IMR-90 (cell line): ENCODE data around the gene EFHC2. TPM values are rescaled to one million over a fixed set of nuclear protein-coding genes. Genes with fewer than 3 reads are reported as not detected.

ENCODE experiments used
- ATAC-seq: fragments of 200-7000 bp; cut with Tn5 transposase; 2 replicates; pipeline ENCODE4 v1.9.1; 2020; ENCODE audit warnings: low read depth, mild to moderate bottlenecking, moderate library complexity
- BruUV-seq: library from RNA; stranded (reverse); fragments of 400-500 nt; replicated peaks from 2 replicates; lab custom pipeline; 2021; lab: Mats Ljungman, UMichigan
- CTCF ChIA-PET: fragments of 300-600 bp; formaldehyde crosslinking; extraction: SDS; loops from one replicate; lab custom pipeline; 2021; ENCODE audit warnings: antibody characterized with exemption; lab: Yijun Ruan, JAX
- POLR2A ChIA-PET: fragments of 300-600 bp; sonication (Branson Sonifier 250); formaldehyde crosslinking; loops from one replicate; lab custom pipeline; 2022; ENCODE audit warnings: antibody characterized with exemption; ENCODE audit not compliant: unreplicated experiment; lab: Charles Lee
- DNase-seq: peaks from one replicate; pipeline ENCODE4 v3.0.0; 2013
- H2AFZ ChIP-seq: replicated peaks from 2 replicates; pipeline ENCODE3; 2013; ENCODE audit warnings: low read length, mild to moderate bottlenecking; ENCODE audit not compliant: poor library complexity
- H2AK5ac ChIP-seq: 2 replicates; pipeline ENCODE4 v1.6.1; 2013; ENCODE audit warnings: low read depth, low read length, inconsistent platforms
- H2AK9ac ChIP-seq: replicated peaks from 2 replicates; pipeline ENCODE3; 2013; ENCODE audit warnings: mild to moderate bottlenecking, low read depth, low read length, moderate library complexity; ENCODE audit not compliant: poor library complexity
- H2BK120ac ChIP-seq: 2 replicates; pipeline ENCODE4 v1.6.1; 2013; ENCODE audit warnings: low read depth, low read length, inconsistent platforms
- H2BK15ac ChIP-seq: 3 replicates; pipeline ENCODE4 v1.6.1; 2013; ENCODE audit warnings: low read depth, low read length, inconsistent platforms
- H2BK20ac ChIP-seq: 2 replicates; pipeline ENCODE4 v1.6.1; 2013; ENCODE audit warnings: low read depth, mild to moderate bottlenecking, inconsistent platforms, low read length, moderate library complexity
- H2BK5ac ChIP-seq: 2 replicates; pipeline ENCODE4 v1.6.1; 2013; ENCODE audit warnings: mild to moderate bottlenecking, low read depth, low read length, inconsistent platforms; ENCODE audit not compliant: poor library complexity, severe bottlenecking
- H3K14ac ChIP-seq: replicated peaks from 2 replicates; pipeline ENCODE4 v1.6.1; 2013; ENCODE audit warnings: low read depth, low read length, inconsistent platforms
- H3K18ac ChIP-seq: 2 replicates; pipeline ENCODE4 v1.6.1; 2013; ENCODE audit warnings: low read depth, low read length, control low read depth
- H3K23ac ChIP-seq: 2 replicates; pipeline ENCODE4 v1.6.1; 2013; ENCODE audit warnings: low read depth, low read length, inconsistent platforms
- H3K27ac ChIP-seq: 2 replicates; pipeline ENCODE4 v1.5.1; 2013; ENCODE audit warnings: mild to moderate bottlenecking, control low read depth, low read length; ENCODE audit not compliant: insufficient read depth
- H3K27me3 ChIP-seq: 2 replicates; pipeline ENCODE4 v1.6.1; 2013; ENCODE audit warnings: low read length; ENCODE audit not compliant: control insufficient read depth, insufficient read depth
- H3K36me3 ChIP-seq: 2 replicates; pipeline ENCODE4 v1.6.1; 2013; ENCODE audit warnings: low read length, mixed read lengths; ENCODE audit not compliant: control insufficient read depth, insufficient read depth
- H3K4ac ChIP-seq: 2 replicates; pipeline ENCODE4 v1.6.1; 2013; ENCODE audit warnings: low read depth, low read length, inconsistent platforms
- H3K4me1 ChIP-seq: 2 replicates; pipeline ENCODE4 v1.6.1; 2013; ENCODE audit warnings: low read length, mixed read lengths; ENCODE audit not compliant: control insufficient read depth, insufficient read depth
- H3K4me2 ChIP-seq: 2 replicates; pipeline ENCODE4 v1.6.1; 2013; ENCODE audit warnings: low read depth, mild to moderate bottlenecking, control low read depth, low read length, moderate library complexity
- H3K4me3 ChIP-seq: 2 replicates; pipeline ENCODE4 v1.5.1; 2013; ENCODE audit warnings: low read depth, mild to moderate bottlenecking, control low read depth, low read length, moderate library complexity; ENCODE audit not compliant: insufficient read depth
- H3K56ac ChIP-seq: 2 replicates; pipeline ENCODE4 v1.6.1; 2013; ENCODE audit warnings: low read length, inconsistent platforms; ENCODE audit not compliant: insufficient read depth; ENCODE audit errors: extremely low read depth
- H3K79me1 ChIP-seq, 2 experiments: 2 replicates each; pipeline ENCODE4 v1.6.1; 2013; ENCODE audit warnings: low read length in 2 of 2, inconsistent platforms in 1 of 2, low read depth in 1 of 2
- H3K9ac ChIP-seq: 2 replicates; pipeline ENCODE4 v1.6.1; 2013; ENCODE audit warnings: low read depth, low read length, control low read depth
- H3K9me1 ChIP-seq: 2 replicates; pipeline ENCODE4 v1.6.1; 2013; ENCODE audit warnings: low read length, inconsistent platforms; ENCODE audit not compliant: insufficient read depth
- H3K9me3 ChIP-seq: 2 replicates; pipeline ENCODE4 v1.6.1; 2013; ENCODE audit warnings: low read length; ENCODE audit not compliant: control insufficient read depth, insufficient read depth
- H4K20me1 ChIP-seq: 2 replicates; pipeline ENCODE4 v1.6.1; 2013; ENCODE audit warnings: low read length, inconsistent platforms; ENCODE audit not compliant: insufficient read depth
- H4K5ac ChIP-seq: 2 replicates; pipeline ENCODE4 v1.6.1; 2013; ENCODE audit warnings: mild to moderate bottlenecking, low read depth, low read length, control low read depth
- H4K8ac ChIP-seq, 2 experiments: 2 replicates each; pipeline ENCODE4 v1.6.1; 2013; ENCODE audit warnings: low read depth in 2 of 2, low read length in 2 of 2, control low read depth in 1 of 2, inconsistent platforms in 1 of 2
- H4K91ac ChIP-seq: 2 replicates; pipeline ENCODE4 v1.6.1; 2013; ENCODE audit warnings: low read depth, low read length, inconsistent platforms; ENCODE audit not compliant: insufficient read depth
- BHLHE40 ChIP-seq: fragments of 150-350 bp; IDR thresholded peaks from 2 replicates; pipeline ENCODE4 v1.6.1; 2016; ENCODE audit warnings: mild to moderate bottlenecking, low read depth, low read length
- CEBPB ChIP-seq: IDR thresholded peaks from 2 replicates; pipeline ENCODE4 v1.6.1; 2012; ENCODE audit warnings: low read depth, low read length, improper control_type of control experiment
- CHD1 ChIP-seq: IDR thresholded peaks from 2 replicates; pipeline ENCODE4 v1.6.1; 2012; ENCODE audit warnings: low read depth, low read length, improper control_type of control experiment
- FOS ChIP-seq: fragments of 150-350 bp; IDR thresholded peaks from 2 replicates; pipeline ENCODE4 v1.6.1; 2016; ENCODE audit warnings: low read depth, low read length
- MAFK ChIP-seq: IDR thresholded peaks from 2 replicates; pipeline ENCODE4 v1.6.1; 2012; ENCODE audit warnings: low read depth, low read length, improper control_type of control experiment
- MAZ ChIP-seq: IDR thresholded peaks from 2 replicates; pipeline ENCODE4 v1.6.1; 2012; ENCODE audit warnings: low read depth, mild to moderate bottlenecking, low read length, improper control_type of control experiment, moderate library complexity, borderline replicate concordance
- MXI1 ChIP-seq: IDR thresholded peaks from 2 replicates; pipeline ENCODE4 v1.6.1; 2012; ENCODE audit warnings: low read depth, mild to moderate bottlenecking, low read length, moderate library complexity, borderline replicate concordance
- NFE2L2 ChIP-seq: fragments of 150-350 bp; IDR thresholded peaks from 2 replicates; pipeline ENCODE4 v1.6.1; 2016; ENCODE audit warnings: low read depth, mild to moderate bottlenecking, low read length
- POLR2A ChIP-seq: IDR thresholded peaks from 2 replicates; pipeline ENCODE4 v1.6.1; 2012; ENCODE audit warnings: mild to moderate bottlenecking, low read depth, low read length
- RAD21 ChIP-seq: IDR thresholded peaks from 2 replicates; pipeline ENCODE4 v1.6.1; 2012; ENCODE audit warnings: low read length, improper control_type of control experiment
- RCOR1 ChIP-seq: IDR thresholded peaks from 2 replicates; pipeline ENCODE4 v1.6.1; 2012; ENCODE audit warnings: mild to moderate bottlenecking, low read length, improper control_type of control experiment; ENCODE audit not compliant: insufficient replicate concordance
- RFX5 ChIP-seq: IDR thresholded peaks from 2 replicates; pipeline ENCODE4 v1.8.0; 2012; ENCODE audit warnings: low read depth, mild to moderate bottlenecking, low read length, moderate library complexity
- SMC3 ChIP-seq: fragments of 150-350 bp; IDR thresholded peaks from 2 replicates; pipeline ENCODE4 v1.6.1; 2016; ENCODE audit warnings: low read depth, mild to moderate bottlenecking, antibody characterized with exemption, low read length, moderate library complexity
- WGBS, 2 experiments: methylation state at CpG; one replicate each; pipeline versions ENCODE4 v1.1.5 to v1.1.7; 2013; ENCODE audit warnings: missing lambda C conversion rate in 2 of 2; ENCODE audit not compliant: insufficient read length in 1 of 2; ENCODE audit errors: extremely low coverage in 2 of 2; 5-methylcytosine and 5-hydroxymethylcytosine counted together
- dilution Hi-C: fragments of 300-500 bp; cut with HindIII; formaldehyde crosslinking; loops from one replicate; pipeline ENCODE4 v1.14.3; 2018; ENCODE audit warnings: low sequenced_read_pairs; ENCODE audit not compliant: unreplicated experiment
- in situ Hi-C: fragments of 300-500 bp; cut with MboI; formaldehyde crosslinking; loops from 3 replicates; pipeline ENCODE4 v1.14.3; 2019; ENCODE audit warnings: low sequenced_read_pairs, inconsistent platforms, mixed read lengths
- intact Hi-C: fragments of 100-400 bp; cut with micrococcal nuclease; formaldehyde crosslinking; loops from 2 replicates; pipeline ENCODE4 v1.10.0; 2022
- polyA plus RNA-seq, 3 experiments: library from polyadenylated mRNA; depleted of rRNA; stranded (reverse); fragments of >200 nt; gene quantifications; 2 replicates each; pipeline ENCODE4 v1.2.3, GENCODE V29; 2012; ENCODE audit warnings: low replicate concordance in 1 of 3
- total RNA-seq: library from RNA; depleted of rRNA; stranded (reverse); fragments of >200 nt; gene quantifications from 2 replicates; pipeline ENCODE4 v1.2.3, GENCODE V29; 2012
- TF ChIP-seq, protein P1 (sequence below): conservative IDR thresholded peaks from 2 replicates; pipeline ENCODE4 v1.5.1; 2012; ENCODE audit warnings: mild to moderate bottlenecking, low read depth, low read length, improper control_type of control experiment
- TF ChIP-seq, protein P2 (sequence below): fragments of 150-350 bp; IDR thresholded peaks from 2 replicates; pipeline ENCODE4 v1.6.1; 2016; ENCODE audit warnings: low read depth, mild to moderate bottlenecking, low read length, moderate library complexity, borderline replicate concordance
- TF ChIP-seq, protein P3 (sequence below): fragments of 150-350 bp; IDR thresholded peaks from 2 replicates; pipeline ENCODE4 v1.6.1; 2017; ENCODE audit warnings: mild to moderate bottlenecking, antibody characterized with exemption, low read length, low read depth

EFHC2 gene
- total and polyA plus RNA-seq, 2 of the 4 experiments (the other 2 are of a cell fraction): 0.18 to 0.24 TPM

DNA sequence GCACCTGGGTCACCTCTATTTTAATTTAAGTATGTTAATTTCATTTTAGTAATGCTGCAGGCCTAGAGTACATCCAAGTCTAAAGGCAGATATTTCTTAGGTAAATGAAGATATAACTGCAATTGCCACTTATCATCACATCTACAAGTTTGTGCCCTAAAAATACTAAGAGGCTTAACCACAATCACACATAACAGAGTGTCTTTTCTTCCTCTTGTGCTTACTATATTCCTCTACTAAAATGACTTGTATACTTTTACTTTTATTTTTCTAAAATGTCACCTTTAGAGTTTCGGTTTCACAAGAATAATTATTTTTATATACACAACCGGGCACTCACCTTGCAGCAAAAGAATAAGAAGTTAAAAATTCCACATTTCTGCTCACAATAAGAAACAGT is 77.9 kb downstream of the EFHC2 start:
- Histone ChIP-seq H2BK5ac (no peak overlapping the region), H4K5ac (no peak overlapping the region), H2BK15ac (no peak overlapping the region), H3K4me2 (no peak overlapping the region), H3K4me3 (no peak overlapping the region), H3K27ac (no peak overlapping the region), H3K9me3 (no peaks in the 10 kb centered on the region), H3K79me1 (no peaks in the 10 kb centered on the region), H3K14ac (no peak overlapping the region), H2AK9ac (no peak overlapping the region), H3K23ac (no peak overlapping the region), H3K56ac (no peak overlapping the region), H4K20me1 (no peaks in the 10 kb centered on the region), H3K36me3 (no peaks in the 10 kb centered on the region), H2BK120ac (no peak overlapping the region), H3K9me1 (no peaks in the 10 kb centered on the region), H4K8ac (no peak overlapping the region), H4K91ac (no peak overlapping the region), H3K4me1 (no peaks in the 10 kb centered on the region), H3K9ac (no peak overlapping the region), H3K18ac (no peak overlapping the region), H2AFZ (no peak overlapping the region), H3K27me3 (peaks cover 7% of the 10 kb centered on the region), H3K4ac (no peak overlapping the region), H2AK5ac (no peak overlapping the region), H2BK20ac (no peak overlapping the region)
- ChIA-PET POLR2A (no interaction called here), CTCF (no interaction called here)
- in situ Hi-C loops: no loop called here
- WGBS, 2 experiments: no CpG with 5 or more reads among the region's 2 CpGs
- dilution Hi-C loops: no loop called here
- BruUV-seq: no TSS peak
- intact Hi-C loops: no loop called here
- no peak for TF ChIP-seq MXI1
- no peak for TF ChIP-seq MAFK
- no peak for TF ChIP-seq FOS
- TF ChIP-seq SMC3: no peak
- TF ChIP-seq, protein P1, sequence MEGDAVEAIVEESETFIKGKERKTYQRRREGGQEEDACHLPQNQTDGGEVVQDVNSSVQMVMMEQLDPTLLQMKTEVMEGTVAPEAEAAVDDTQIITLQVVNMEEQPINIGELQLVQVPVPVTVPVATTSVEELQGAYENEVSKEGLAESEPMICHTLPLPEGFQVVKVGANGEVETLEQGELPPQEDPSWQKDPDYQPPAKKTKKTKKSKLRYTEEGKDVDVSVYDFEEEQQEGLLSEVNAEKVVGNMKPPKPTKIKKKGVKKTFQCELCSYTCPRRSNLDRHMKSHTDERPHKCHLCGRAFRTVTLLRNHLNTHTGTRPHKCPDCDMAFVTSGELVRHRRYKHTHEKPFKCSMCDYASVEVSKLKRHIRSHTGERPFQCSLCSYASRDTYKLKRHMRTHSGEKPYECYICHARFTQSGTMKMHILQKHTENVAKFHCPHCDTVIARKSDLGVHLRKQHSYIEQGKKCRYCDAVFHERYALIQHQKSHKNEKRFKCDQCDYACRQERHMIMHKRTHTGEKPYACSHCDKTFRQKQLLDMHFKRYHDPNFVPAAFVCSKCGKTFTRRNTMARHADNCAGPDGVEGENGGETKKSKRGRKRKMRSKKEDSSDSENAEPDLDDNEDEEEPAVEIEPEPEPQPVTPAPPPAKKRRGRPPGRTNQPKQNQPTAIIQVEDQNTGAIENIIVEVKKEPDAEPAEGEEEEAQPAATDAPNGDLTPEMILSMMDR: no peak
- TF ChIP-seq POLR2A: no peak
- no peak for TF ChIP-seq CEBPB
- no peak for TF ChIP-seq RFX5
- no peak for TF ChIP-seq NFE2L2
- no peak for TF ChIP-seq RCOR1
- TF ChIP-seq MAZ: no peak
- TF ChIP-seq, protein P2, sequence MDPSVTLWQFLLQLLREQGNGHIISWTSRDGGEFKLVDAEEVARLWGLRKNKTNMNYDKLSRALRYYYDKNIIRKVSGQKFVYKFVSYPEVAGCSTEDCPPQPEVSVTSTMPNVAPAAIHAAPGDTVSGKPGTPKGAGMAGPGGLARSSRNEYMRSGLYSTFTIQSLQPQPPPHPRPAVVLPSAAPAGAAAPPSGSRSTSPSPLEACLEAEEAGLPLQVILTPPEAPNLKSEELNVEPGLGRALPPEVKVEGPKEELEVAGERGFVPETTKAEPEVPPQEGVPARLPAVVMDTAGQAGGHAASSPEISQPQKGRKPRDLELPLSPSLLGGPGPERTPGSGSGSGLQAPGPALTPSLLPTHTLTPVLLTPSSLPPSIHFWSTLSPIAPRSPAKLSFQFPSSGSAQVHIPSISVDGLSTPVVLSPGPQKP: no peak
- TF ChIP-seq BHLHE40: no peak
- TF ChIP-seq RAD21: no peak
- TF ChIP-seq, protein P3, sequence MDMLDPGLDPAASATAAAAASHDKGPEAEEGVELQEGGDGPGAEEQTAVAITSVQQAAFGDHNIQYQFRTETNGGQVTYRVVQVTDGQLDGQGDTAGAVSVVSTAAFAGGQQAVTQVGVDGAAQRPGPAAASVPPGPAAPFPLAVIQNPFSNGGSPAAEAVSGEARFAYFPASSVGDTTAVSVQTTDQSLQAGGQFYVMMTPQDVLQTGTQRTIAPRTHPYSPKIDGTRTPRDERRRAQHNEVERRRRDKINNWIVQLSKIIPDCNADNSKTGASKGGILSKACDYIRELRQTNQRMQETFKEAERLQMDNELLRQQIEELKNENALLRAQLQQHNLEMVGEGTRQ: no peak
- no peak for TF ChIP-seq CHD1
- ATAC-seq: no peak
- DNase-seq: no peak
